Measurements from ENCODE around the gene KPTN.
A peak's percentile ranks its signal among the peaks of the same experiment; 100 is the strongest.

Gene KPTN

GRCh38 chr19:47469719-47470118, 14.3 kb downstream of the KPTN start:
- DNase-seq (ENCODE audit: low read depth in 2 of 2): no peak

- DNase-seq (ENCODE audit: low read depth in 2 of 2): no peak
Measured at GRCh38 chr19:47469363-47469700, 14.7 kb downstream of the KPTN start.

GRCh38 chr19:47467914-47468313, 16.1 kb downstream of the KPTN start:
- no peak for DNase-seq (ENCODE audit: low read depth in 2 of 2)

- DNase-seq (ENCODE audit: low read depth in 2 of 2): no peak
Measured at GRCh38 chr19:47465957-47466356, 18.1 kb downstream of the KPTN start.

GRCh38 chr19:47464675-47465419, 19.2 kb downstream of the KPTN start:
- no peak for DNase-seq (ENCODE audit: low read depth in 2 of 2)

GRCh38 chr19:47461876-47462275, 22.1 kb downstream of the KPTN start:
- no peak for DNase-seq (ENCODE audit: low read depth in 2 of 2)

GRCh38 chr19:47459477-47459876, 24.5 kb downstream of the KPTN start:
- DNase-seq (ENCODE audit: low read depth in 2 of 2): no peak

- no peak for DNase-seq (ENCODE audit: low read depth in 2 of 2)
Measured at GRCh38 chr19:47458672-47459071, 25.3 kb downstream of the KPTN start.

- DNase-seq (ENCODE audit: low read depth in 2 of 2): no peak
Measured at GRCh38 chr19:47456721-47457474, 27.1 kb downstream of the KPTN start.

- DNase-seq (ENCODE audit: low read depth in 2 of 2): no peak
Measured at GRCh38 chr19:47450478-47450877, 33.5 kb downstream of the KPTN start.

GRCh38 chr19:47448360-47448727, 35.7 kb downstream of the KPTN start:
- no peak for DNase-seq (ENCODE audit: low read depth in 2 of 2)

GRCh38 chr19:47447470-47448359, 36.3 kb downstream of the KPTN start:
- no peak for DNase-seq (ENCODE audit: low read depth in 2 of 2)

- DNase-seq (ENCODE audit: low read depth in 2 of 2): no peak
Measured at GRCh38 chr19:47446534-47447469, 37.2 kb downstream of the KPTN start.

GRCh38 chr19:47445937-47446402, 38.0 kb downstream of the KPTN start:
- peak; percentile 55 to 72 for DNase-seq (ENCODE audit: low read depth in 2 of 2)

GRCh38 chr19:47445527-47445926, 38.5 kb downstream of the KPTN start:
- DNase-seq (ENCODE audit: low read depth in 2 of 2): no peak

GRCh38 chr19:47444388-47444821, 39.6 kb downstream of the KPTN start:
- DNase-seq (ENCODE audit: low read depth in 2 of 2): no peak

- no peak for DNase-seq (ENCODE audit: low read depth in 2 of 2)
Measured at GRCh38 chr19:47443331-47443730, 40.7 kb downstream of the KPTN start.

- no peak for DNase-seq (ENCODE audit: low read depth in 2 of 2)
Measured at GRCh38 chr19:47438793-47439220, 45.2 kb downstream of the KPTN start.

GRCh38 chr19:47437500-47437899, 46.5 kb downstream of the KPTN start:
- DNase-seq (ENCODE audit: low read depth in 2 of 2): no peak

GRCh38 chr19:47436712-47437401, 47.2 kb downstream of the KPTN start:
- peak; percentile 54 to 74 for DNase-seq (ENCODE audit: low read depth in 2 of 2)

Measured in stimulated activated CD8-positive, alpha-beta memory T cell treated with anti-CD3 and anti-CD28 coated beads, Interleukin-15, amount 100 ng/mL, for 4 hours (primary cell).